Islet of Langerhans (tissue), 1 donor: ENCODE measurements around the gene MOK.
"Not testable (repeated sequence)": the region's sequence is repeated elsewhere in the genome, so short reads cannot be mapped to it uniquely, and the experiment has no call there.

ENCODE experiments used
- FAIRE-seq: peaks from one replicate; lab custom pipeline; 2011; peaks lifted over from hg19 to GRCh38; lab: Jason Lieb, UNC

MOK gene, protein sequence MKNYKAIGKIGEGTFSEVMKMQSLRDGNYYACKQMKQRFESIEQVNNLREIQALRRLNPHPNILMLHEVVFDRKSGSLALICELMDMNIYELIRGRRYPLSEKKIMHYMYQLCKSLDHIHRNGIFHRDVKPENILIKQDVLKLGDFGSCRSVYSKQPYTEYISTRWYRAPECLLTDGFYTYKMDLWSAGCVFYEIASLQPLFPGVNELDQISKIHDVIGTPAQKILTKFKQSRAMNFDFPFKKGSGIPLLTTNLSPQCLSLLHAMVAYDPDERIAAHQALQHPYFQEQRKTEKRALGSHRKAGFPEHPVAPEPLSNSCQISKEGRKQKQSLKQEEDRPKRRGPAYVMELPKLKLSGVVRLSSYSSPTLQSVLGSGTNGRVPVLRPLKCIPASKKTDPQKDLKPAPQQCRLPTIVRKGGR

DNA sequence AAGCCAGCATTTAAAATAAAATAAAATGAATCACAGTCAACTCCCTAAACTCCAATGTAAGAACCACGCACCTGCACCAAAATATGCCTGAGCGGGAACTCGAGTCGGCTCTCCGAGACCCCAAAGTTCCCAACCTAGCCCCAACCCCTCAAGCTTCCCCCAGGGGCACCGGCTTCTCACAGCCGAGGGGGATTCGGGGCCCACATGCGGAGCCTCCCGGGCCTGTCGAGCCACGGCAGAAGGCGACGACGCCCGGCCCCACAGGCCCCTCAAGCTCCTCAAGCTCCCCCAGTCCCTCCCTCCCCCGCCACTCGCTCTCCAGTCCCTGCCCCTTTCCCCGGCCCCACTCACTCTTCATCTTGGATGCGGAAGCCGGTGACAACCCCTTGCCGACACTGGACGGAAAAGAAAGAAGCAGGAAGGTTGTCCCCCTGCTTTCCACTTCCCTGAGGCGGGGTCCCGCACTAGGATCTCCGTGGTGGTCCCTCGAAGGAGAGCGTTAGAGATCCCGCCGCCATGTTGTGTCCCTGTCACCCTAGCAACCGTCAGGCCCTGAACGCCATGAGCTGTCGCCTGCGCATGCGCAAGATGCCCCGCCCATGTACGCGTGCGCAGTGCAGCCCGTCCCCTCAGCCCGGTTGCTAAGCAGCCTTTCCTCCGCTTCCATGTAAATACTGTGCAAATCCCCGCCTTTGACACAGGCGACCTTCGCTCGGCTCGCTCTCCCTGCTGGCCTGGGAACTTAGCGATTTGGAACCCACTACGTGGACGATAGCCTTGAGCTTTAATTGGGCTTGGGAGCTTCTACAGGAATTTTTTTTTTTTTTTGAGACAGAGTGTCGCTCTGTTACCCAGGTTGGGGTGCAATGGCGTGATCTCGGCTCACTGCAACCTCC, at the start of gene MOK:
Gene MOK (minus strand): TSS at position 554 of the 896 bp plus-strand sequence. CDS start 196 bp downstream, at position 358.
- peak; percentile 62 for FAIRE-seq

DNA sequence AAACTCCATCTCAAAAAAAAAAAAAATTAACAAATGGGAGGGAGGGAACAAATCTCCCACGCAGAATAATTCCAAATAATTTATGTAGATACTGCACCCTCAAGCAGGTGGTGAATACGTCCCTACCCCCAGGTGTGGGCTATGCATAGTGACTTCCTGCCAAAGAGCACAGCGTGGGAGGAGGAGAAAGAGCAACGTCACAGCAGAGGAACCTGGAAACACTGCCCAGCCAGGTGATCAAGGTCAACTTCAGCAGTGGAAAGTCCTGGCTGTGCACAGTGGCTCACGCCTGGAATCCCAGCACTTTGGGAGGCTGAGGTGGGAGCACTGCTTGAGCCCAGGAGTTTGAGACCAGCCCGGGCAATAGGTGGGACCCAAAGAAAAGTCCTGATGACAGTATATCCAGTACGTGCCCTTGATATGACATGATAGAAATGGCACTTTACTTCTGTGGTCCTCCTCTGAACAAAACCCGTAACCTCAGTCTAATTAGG, 48.2 kb upstream of the MOK start:
- no peak for FAIRE-seq

DNA sequence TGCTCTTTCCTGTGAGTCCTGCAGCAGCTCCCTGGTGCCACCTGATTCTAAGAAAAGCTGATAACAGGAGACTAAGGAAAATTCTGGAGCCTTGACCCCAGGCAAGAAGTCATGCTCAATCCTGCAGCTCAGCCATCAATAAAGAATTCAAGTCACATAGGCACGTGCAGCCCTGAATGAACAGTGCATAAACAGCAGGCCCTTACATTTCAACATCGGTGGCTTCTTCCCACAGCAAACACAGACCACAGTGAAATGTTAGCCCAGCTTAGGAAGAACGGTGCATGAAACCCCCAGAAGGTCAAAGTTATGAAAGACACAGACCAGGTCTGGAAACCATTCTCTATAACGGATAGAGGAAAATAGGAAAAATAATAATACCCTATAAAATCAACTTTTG, 47.2 kb upstream of the MOK start:
- FAIRE-seq: no peak

DNA sequence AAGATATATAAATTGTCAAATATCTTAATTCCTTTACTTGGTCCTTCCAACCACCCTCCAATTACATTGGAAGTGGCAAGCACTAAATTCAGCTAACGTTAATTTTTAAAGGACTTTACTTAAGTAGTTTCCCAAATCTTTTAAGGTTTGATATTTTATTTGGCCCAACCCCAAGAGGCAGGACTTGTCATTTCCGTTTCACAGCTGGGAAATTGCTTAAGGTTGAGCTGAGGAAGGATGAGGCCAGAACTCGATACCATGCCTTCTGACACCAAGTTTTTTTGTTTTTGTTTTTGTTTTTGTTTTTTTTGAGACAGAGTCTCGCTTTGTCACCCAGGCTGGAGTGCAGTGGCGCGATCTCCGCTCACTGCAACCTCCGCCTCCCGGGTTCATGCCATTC, 46.6 kb upstream of the MOK start:
- FAIRE-seq: not testable (repeated sequence)

DNA sequence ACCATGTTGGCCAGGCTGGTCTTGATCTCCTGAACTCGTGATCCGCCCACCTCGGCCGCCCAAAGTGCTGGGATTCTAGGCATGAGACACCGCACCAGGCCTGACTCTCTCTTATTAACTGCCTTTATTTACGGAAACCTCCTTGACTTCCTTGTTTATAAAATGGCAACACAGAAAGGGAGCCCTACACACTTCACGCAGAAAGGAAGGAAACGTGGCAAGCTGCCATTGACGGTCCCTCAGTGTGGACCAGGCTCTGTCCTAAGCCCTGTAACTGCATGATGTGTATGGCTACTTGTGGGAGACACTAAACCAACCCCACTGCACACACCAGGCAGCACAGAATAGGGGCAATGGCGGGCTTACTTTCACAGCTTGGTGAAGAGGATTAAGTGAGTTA, 46.1 kb upstream of the MOK start:
- FAIRE-seq: no peak

DNA sequence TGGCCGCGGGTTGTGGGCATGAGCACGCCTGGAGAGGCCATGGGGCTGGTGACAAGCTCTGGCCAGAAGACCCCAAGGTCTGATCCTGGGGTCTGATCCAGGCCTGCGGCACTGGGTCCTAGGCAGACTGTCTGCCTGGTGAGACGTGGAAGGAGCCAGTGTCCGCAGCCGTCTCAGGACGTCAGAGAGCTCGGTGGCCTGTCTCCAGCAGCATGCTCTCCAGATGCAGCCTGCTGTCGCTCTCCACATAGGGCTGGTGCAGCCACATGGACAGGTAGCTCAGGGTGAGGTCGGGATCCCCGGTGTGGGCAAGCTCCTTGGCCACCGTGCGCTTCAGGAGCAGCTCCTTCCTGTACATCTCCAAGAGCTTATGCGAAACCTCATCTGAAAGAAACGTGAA, 43.4 kb upstream of the MOK start:
- no peak for FAIRE-seq

DNA sequence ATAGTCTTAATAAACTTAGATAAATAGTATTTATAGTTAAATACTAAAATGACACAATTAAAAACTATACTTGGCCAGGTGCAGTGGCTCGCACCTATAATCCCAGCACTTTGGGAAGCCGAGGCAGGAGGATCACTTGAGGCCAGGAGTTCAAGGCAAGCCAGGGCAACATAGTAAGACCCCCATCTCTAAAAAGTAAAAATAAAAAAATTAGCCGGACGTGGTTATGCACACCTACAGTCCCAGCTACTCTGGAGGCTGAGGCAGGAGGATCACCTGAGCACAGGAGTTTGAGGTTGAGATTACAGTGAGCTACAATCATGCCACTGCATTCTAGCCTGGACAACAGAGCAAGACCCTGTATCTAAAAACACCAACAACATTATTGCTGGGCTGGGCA, 41.7 kb upstream of the MOK start:
- no peak for FAIRE-seq

DNA sequence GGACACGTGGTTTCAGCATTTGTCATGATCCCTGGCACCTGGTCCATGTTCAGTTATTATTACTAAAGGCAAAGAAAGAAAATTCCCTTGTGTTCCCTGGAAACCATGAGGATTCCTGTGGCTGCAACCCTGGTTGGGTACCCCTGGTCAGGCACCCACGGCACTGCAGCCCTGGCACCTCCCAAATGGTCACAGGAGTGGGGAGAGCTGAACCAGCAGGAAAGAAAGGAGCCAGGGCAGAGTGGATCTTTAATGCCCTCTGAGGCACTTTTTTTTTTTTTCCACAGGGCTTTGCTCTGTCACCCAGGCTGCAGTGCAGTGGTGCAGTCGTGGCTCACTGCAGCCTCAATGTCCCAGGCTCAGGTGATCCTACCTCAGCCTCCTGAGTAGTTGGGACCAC, 40.3 kb upstream of the MOK start:
- no peak for FAIRE-seq

DNA sequence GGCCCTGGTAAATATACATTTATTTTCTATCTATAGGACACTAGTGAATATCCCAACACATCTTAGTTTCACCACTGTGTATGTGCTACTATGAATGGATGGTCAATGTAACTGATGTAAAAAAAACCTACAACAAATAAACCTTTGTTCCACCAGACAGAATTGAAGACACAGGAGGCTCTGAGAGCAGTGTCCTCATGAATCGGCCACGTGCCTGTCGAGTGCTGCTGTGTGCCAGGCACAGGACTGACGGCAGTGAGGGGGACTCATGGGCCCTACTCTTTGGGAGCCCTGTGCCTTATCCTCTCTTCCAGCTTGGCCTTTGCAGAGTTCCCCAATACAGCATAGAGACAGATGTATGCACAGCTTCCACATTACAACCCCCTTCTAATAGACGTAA, 39.5 kb upstream of the MOK start:
- no peak for FAIRE-seq

DNA sequence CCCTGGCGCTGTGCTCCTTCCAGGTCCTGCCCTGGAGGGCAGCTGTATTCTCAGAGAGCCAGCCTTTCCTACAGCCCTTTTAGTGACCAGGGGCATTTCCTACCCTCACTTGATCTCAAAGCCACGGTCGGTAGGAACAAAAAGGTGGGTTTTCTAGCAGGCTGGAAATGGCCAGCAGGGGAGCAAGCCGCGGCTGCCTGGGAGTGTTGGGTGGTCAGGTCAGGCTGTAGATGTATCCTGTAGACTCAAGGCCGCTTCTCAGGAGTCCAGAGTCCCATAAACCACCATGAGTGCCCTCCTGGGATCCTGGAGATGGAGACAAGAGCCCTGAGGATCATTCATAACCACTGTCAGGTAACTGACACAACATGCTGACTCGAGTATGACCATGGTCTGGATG, 39.1 kb upstream of the MOK start:
- FAIRE-seq: no peak

DNA sequence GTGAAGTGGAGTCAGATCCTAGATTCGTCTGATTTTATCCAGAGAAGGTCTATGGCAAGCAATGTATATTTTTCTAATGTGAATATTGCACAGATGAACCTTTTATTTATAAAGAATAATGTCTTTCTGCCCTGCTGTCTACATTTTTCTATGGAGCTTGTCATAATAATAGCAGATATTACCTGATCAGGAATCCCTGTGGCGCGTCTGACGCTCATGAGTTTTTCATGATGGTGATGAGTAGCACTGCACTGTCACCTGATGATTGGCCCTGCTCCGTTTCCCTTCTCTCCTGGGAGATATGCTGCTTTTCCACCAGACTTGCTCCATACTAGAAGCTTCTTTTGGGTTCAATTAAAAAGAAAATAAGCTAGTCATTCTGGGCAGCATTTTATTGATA, 37.3 kb upstream of the MOK start:
- no peak for FAIRE-seq

DNA sequence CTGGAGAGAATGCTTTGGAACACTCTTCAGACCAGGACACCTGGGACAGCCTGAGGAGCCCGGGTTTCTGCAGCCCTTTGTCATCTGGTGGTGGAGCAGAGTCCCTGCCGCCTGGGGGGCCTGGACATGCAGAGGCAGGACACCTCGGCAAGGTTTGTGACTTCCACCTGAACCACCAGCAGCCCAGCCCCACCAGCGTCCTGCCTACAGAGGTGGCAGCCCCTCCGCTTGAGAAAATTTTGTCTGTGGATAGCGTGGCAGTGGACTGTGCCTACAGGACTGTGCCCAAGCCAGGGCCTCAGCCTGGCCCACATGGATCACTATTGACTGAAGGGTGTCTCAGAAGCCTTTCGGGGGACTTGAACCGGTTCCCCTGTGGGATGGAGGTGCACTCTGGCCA, 36.6 kb upstream of the MOK start:
- no peak for FAIRE-seq

DNA sequence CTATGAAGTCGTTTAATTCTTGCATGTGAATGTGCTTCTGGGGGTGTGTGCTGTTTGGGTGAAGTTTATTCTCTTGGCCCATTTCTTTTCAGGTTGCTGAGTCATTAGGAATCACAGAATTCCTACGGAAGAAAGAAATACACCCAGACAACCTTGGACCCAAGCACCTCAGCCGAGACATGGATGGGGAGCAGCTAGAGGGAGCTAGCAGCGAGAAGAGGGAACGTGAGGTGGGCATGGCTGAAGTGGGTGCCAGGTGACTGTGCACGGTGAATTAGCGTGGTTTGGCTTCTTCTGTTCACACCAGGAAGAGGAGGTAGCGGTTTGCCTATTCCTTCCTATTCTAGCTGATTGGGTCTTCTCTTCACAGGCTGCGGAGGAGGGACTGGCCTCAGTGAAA, 33.8 kb upstream of the MOK start:
- FAIRE-seq: no peak

DNA sequence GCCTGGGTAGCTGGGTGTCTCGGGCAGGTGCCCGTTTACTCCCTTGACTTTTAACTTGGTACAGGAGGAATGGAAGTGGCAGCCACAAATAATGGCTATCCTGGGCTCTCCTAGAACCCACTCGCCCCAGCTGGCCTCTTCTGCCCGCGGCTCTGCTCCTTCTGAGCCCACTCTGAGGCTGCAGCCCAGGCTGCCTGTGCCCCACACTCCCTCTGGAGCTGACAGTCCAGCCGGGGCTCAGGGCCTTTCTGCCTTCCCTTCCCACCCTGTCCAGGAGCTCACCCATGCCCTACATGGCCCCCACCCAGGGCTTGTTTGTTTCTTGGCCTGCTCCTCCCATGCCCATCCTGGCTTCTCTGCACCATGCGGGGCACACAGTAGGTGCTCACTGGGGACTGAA, 30.2 kb upstream of the MOK start:
- FAIRE-seq: no peak

DNA sequence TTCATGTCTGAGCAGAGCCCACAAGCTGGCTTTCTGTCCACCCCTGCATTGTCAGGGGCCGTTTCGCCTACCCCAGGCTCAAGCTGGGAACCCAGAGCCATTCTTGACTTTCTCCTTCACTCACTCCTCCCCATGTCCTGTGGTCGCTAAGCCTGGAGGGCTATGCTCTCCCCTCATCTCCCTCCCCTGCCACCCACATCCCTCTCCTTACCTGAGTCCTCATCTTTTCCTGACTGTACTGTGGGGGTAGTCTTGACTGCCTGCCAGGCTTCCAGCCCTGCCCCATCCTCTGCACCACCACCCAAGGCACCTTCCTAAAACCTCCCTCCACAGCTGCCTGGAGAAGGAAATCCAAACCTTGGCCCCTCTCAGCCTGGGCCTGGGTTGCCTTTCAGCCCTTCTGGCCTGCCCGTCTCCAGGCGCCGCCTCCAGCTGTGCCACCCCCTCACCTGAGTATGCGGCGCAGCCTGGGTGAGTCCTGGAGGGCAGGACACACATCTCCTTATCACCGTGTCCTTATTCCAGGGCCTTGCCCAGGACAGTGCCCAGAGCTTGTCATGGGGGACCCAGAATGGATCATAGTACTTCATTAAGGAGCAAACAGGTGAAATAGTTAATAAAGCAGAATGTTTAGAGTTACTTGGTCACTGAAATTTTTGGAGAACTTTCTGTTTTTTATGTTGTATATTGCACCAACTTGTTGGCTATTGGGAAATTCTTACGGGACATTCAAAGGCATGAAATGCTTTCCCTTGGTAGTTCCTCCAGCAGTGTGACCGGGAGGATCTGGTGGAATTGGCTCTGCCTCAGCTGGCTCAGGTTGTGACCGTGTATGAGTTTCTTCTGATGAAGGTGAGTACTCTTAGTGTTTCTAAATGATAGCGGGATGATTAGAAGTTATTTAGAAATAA, 29.1 kb upstream of the MOK start:
- no peak for FAIRE-seq

DNA sequence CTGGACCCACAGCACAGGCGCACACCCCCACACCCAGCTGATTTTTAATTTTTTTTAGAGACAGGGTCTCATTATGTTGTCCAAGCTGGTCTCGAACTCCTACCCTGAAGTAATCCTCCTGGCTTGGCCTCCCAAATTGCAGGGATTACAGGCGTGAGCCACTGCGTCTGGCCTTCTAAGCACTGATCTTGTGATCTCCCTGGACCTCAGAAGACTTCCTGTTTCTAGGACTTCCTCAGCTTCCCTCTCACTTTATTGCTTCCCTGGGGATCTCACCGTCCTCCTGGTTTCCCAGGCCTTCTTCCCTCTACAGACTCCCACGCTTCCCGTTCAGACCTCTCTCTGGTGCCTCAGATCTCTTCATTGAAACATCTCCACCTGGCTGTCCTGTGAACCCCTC, 28.4 kb upstream of the MOK start:
- no peak for FAIRE-seq

DNA sequence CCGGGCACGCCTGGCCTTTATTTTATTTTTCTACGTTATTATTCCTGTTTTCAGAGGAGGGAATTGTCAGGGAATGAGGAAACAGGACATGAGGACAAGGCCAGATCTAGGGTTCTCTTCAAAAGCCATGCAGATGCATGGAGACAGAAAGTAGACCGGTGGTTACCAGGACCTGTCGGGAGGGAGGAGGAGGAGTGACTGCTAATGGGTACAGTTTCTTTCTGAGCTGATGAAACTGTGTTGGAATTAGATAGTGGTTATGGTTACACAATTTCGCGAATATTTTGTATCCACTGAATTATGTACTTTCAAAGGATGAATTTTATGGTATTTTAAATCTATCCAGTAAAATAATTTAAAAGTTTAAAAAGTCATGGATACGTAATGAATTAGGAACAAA, 25.8 kb upstream of the MOK start:
- no peak for FAIRE-seq

DNA sequence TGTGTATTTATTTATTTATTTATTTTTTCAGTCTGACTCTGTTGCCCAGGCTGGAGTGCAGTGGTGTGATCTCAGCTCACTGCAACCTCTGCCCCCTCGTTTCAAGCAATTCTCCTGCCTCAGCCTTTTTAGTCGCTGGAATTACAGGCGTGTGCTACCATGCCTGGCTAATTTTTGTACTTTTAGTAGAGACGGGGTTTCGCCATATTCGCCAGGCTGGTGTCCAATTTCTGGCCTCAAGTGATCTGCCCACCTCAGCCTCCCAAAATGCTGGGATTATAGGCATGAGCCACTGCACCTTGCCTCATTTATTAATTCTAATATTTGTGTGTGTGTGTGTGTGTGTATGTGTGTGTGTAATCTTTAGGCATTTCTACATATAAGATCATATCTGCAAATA, 24.4 kb upstream of the MOK start:
- FAIRE-seq: not testable (repeated sequence)

DNA sequence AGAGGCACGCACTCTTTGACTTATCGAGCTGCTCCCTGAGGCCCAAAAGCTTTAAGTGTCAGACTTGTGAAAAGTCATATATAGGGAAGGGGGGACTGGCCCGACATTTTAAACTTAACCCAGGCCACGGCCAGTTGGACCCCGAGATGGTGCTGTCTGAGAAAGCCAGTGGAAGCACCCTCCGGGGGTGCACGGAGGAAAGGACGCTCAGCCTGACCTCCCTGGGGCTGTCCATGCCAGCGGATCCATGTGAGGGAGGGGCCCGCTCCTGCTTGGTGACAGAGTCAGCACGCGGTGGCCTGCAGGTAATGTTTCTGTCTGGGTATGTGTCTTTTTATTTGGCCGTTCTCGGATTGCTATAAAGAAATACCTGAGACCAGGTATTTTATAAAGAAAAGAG, 21.6 kb upstream of the MOK start:
- FAIRE-seq: no peak

DNA sequence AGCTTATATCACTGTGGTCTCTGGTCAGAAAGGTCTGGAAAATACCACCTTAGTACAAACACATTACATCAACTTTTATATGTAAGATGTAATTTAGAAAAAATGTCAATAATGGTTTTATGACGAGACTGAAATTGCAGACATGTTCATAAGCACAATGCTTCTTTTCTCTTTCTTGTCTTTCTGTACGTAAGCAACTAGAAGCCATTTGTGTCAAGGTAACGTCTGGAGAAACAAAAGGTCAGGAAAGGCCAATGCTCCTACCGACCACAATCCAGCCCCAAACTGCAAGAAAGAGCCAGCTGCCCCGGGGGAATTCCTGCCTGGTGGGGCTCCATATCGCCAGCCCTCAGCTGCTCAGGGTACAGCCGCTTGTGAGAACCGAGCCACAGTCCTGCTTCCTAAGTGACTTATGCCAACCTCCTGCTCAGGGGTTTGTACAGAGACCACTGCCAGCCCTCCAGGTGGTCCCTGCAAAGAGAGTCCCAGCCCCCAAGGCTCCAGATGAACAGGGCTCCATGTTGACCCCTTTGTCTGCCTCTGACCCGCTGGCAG, 20.9 kb upstream of the MOK start:
- no peak for FAIRE-seq

DNA sequence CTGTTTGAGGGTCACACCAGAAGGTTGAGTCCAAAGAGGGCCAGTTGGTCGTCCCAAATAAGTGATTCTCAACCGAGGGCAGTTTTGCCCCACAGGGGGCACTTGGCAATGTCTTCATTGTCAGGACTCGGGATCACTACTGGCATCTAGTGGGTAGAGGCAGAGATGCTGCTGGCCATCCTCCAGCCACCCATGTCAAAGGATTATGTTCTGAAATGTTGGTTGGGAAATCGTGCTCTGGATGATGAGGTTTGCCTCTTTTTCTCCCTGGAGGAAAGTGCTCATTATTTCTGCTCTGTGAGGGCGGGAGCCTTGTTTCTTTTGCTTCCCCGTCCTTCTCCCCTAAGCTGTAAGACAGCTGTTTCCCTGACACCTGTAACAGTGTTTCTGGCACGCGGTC, 18.1 kb upstream of the MOK start:
- no peak for FAIRE-seq
